ENCODE data around the gene PCED1B.
"Not testable (repeated sequence)": the region's sequence is repeated elsewhere in the genome, so short reads cannot be mapped to it uniquely, and the experiment has no call there.

Gene PCED1B

GRCh38 chr12:47164724-47165439 lies 85.5 kb downstream of the PCED1B start:
- no peak for DNase-seq (ENCODE audit: low read depth in 3 of 3, low spot score in 1 of 3)

DNA sequence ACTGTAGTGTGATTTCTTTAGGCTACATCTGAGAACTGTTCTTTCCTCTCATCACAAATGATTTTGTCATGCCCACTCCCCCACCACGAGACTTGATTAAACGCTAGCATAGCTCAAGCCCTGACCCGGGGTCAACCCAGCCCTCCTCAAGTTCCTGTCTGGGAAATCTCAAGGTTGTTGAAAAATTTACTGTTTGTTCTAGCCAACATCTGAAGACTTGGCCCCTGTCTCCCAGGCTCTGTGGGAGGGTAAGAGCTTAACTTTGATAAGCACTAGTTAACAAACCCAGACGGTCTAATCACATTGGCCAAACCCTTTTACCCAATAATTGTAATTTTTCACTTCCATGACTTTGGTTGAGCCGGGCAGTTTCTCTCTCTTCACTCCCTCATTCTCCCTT lies 86.5 kb downstream of the PCED1B start:
- DNase-seq (ENCODE audit: low read depth in 3 of 3, low spot score in 1 of 3) = no peak

GRCh38 chr12:47166365-47166764 lies 86.9 kb downstream of the PCED1B start:
- DNase-seq (ENCODE audit: low read depth in 3 of 3, low spot score in 1 of 3) = no peak

DNA sequence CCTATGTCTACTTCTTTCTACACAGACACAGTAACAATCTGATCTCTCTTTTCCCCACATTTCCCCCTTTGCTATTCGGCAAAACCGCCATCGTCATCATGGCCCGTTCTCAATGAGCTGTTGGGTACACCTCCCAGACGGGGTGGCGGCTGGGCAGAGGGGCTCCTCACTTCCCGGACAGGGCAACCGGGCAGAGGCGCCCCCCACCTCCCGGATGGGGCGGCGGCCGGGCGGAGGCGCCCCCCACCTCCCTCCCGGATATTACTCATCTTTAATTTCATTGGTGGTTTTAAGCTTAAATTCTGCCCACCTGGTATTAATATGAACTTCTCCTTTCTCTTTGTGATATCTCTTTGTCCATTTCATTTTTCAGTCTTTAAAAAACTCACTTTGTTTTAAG lies 90.9 kb downstream of the PCED1B start:
- DNase-seq (ENCODE audit: low read depth in 3 of 3, low spot score in 1 of 3) = not testable (repeated sequence)

- no peak for DNase-seq (ENCODE audit: low read depth in 3 of 3, low spot score in 1 of 3)
Measured at GRCh38 chr12:47178014-47178413, 98.6 kb downstream of the PCED1B start.

DNA sequence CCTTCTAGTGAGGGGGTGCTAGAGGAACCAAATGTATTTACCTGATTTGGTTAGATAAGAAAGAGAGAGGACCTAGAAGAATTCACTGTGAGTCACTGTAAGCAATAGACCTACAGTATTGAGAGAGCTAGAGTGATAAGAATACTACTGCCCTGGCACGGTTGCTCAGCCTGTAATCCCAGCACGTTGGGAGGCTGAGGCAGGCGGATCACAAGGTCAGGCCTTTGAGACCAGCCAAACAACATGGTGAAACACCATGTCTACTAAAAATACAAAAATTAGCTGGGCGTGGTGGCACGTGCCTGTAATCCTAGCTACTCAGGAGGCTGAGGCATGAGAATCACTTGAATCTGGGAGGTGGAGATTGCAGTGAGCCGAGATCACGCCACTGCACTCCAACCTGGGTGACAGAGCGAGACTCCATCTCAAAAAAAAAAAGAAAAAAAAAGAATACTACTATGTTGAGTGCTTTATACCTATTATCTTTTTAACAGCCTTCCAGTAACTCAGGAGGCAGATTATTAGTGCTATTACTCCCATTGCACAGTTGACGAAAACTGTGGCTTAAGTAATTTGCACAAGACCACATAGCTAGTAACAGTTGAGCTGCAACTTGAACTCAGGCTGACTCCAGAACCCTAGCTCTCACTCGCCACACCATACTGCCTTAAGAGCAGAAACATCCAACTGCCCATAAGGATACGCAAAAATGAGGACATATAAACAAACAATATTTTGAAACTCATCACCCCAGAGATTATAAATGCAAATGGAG lies 102.9 kb downstream of the PCED1B start:
- not testable (repeated sequence) for DNase-seq (ENCODE audit: low read depth in 3 of 3, low spot score in 1 of 3)

GRCh38 chr12:47184229-47184628 lies 104.8 kb downstream of the PCED1B start:
- no peak for DNase-seq (ENCODE audit: low read depth in 3 of 3, low spot score in 1 of 3)

DNA sequence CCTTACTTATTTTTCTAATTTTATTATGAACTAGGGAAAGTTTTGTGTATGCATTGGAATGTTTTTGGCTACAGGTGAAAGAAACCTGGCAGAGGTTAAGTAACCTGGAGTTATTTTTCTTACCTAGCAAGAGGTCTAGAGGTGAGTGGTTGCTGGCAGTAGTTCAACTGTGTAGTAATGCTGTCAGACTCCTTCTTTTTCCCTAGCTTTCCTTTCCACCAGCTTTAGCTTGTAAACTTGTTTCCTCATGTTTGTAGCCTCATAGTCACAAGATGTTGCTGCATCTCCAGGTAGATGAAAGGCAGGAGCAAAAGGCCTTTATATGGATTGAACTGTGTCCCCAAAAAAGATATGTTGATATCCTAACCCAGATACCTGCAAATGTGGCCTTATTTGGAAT lies 105.4 kb downstream of the PCED1B start:
- DNase-seq (ENCODE audit: low read depth in 3 of 3, low spot score in 1 of 3) = no peak

GRCh38 chr12:47186246-47186645 lies 106.8 kb downstream of the PCED1B start:
- no peak for DNase-seq (ENCODE audit: low read depth in 3 of 3, low spot score in 1 of 3)

DNA sequence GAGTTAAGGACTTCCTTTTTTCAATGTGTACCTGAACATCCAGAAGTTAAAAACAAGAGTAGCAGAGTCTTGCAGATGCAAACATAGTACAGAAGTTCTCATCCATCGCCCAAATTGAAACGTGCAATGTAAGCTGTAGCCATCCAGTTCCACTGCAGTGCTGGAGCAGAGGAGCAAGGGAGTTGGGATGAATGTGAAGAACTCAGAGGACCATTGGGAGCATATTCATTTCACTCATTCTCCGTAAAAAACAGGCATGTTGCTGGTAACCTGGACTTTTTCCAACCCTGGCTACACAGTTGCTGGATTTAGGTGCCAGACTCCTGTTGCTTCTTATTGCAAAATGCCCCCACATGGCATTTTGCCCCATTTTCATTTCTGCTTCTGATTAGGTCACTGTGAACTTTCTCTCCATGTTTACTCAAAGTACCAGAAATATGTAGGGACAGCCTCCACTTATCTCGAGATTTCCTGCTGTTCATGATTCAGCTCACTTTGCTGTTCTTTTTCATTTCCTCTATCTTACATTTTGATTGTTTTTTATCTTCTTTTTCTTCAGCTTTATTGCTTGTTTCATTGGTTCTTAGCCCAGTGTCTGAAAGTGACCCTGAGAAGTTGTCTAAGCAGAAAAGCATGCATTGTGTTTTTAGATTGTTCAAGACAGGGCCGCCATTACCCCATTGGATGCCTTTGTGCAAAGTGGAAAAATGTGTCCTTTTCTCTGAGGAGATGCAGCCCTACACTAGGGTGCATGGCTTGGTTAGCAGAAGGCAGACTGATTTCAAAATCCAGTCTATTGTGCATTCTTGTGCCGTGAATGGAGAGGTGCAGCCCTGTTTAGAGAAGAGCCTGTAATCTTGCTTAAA lies 109.4 kb downstream of the PCED1B start:
- no peak for DNase-seq (ENCODE audit: low read depth in 3 of 3, low spot score in 1 of 3)

DNA sequence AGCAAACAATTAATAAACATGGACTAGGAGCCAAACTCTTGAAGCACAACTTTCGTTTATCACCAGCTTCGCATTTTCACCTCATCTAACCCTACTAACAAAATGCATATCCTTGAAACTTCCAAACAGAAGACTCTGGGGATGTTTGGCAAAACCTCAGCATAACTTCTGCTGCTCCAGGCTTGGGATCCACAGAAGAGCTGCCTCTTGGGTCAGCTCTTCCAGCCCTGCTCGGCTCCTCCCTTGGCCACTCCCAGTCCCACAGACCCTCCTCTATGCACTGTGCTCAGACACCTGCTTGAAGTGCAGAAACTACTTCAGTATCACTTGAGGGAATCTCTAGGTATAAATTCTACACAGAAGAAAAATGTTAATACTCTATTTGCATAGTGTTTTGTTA lies 110.3 kb downstream of the PCED1B start:
- DNase-seq (ENCODE audit: low read depth in 3 of 3, low spot score in 1 of 3) = no peak

GRCh38 chr12:47190271-47190750 lies 110.9 kb downstream of the PCED1B start:
- DNase-seq (ENCODE audit: low read depth in 3 of 3, low spot score in 1 of 3) = no peak

DNA sequence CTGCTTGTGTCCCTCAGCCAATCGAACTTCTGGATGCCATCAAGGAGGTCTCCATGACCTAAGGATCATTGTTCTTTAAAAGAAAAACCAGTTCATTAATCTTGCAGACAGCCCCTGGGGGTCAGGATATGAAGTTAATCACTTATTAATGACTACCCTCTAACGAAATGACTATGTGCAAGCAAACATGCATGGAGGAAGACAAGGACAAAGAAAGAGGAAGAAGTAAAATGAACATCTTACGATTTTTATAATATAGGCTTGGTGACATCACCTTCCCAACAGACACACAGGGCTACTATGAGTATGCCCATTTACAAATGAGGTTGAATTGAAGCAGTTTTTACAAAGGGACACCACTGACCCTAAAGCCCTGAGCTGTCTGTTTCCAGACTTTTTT lies 111.5 kb downstream of the PCED1B start:
- no peak for DNase-seq (ENCODE audit: low read depth in 3 of 3, low spot score in 1 of 3)

DNA sequence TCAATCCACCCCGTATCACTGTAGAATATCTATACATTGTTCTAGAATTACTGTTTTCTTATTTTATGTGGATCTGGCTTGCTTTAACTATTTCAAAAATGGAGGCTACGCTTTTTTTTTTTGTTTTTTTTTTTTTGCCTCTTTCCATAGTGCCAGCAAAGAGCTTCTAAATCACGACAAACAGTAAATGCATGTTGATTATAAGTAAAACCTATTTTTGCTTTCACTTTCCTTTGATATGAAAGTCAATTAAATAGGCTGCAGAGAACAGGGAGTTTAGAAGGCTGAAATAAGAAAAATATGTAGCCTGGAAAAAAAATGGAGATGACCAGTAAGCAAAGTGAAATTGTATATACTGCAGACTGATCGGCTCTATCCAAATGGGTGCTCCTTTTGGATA lies 112.6 kb downstream of the PCED1B start:
- DNase-seq (ENCODE audit: low read depth in 3 of 3, low spot score in 1 of 3) = no peak

DNA sequence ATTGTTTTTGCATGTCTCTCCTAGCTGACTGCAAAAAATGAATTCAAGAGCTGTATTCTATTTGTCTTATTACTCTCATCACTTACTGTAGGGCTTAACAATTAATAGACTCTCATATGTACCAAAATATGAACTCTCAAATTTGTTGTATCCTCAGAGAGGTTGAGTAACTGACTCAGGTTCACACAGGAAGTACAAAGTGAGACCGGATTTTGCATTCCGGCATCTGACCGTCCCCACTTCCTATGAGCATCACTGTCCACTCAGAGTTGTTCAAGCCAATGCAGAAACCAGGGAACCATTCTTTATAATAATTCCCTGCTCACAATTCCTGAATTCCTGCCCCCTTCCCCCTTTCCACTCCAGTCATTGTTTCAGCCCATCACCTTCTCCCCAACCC lies 113.6 kb downstream of the PCED1B start:
- no peak for DNase-seq (ENCODE audit: low read depth in 3 of 3, low spot score in 1 of 3)

GRCh38 chr12:47194501-47194900 lies 115.1 kb downstream of the PCED1B start:
- no peak for DNase-seq (ENCODE audit: low read depth in 3 of 3, low spot score in 1 of 3)

DNA sequence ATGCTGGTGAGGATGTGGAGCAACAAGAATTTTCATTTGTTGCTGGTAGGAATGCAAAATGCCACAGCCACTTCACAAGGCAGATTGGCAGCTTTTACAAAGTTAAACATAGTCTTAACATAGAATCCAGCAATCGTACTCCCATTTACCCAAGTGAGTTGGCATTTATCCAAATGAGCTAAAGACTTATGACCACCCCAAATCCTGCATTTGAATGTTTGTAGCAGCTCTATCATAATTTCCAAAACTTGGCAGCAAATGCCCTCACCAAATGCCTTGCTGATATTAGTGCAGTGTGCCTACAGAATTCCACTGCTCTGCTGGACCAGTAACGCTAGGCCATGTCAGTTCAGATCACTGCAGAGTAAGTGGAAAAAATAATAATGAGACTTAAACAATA lies 121.0 kb downstream of the PCED1B start:
- no peak for DNase-seq (ENCODE audit: low read depth in 3 of 3, low spot score in 1 of 3)

DNA sequence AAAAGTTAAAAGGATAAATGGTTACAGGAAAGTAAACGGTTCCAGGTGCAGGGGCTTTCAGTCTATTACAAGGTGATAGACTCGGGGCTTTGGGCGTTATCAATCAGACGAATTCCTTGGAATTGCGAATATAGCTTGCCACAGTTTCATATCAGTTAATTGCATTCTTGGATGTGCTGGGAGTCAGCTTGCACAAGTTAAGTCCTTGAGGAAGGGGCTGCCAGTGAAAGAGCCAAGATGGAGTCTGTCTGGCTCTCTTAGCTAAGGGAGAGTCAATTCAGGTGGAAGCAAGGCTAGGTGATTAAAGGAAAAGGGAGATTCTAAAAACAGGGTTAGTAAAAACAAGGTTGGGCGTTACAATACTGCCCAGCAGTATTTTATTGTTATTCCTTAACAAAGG lies 121.8 kb downstream of the PCED1B start:
- not testable (repeated sequence) for DNase-seq (ENCODE audit: low read depth in 3 of 3, low spot score in 1 of 3)

GRCh38 chr12:47202176-47202575 lies 122.8 kb downstream of the PCED1B start:
- DNase-seq (ENCODE audit: low read depth in 3 of 3, low spot score in 1 of 3) = no peak

GRCh38 chr12:47205532-47206449 lies 126.4 kb downstream of the PCED1B start:
- DNase-seq (ENCODE audit: low read depth in 3 of 3, low spot score in 1 of 3) = no peak
